OCI-LY7 (cell line): ENCODE results near the gene C15orf40. TPM values are rescaled to one million over a fixed set of nuclear protein-coding genes. Genes with fewer than 3 reads are reported as not detected.

ENCODE experiments used
- BruUV-seq: library from RNA; stranded (reverse); fragments of 400-500 nt; replicated peaks from 2 replicates; lab custom pipeline; 2021; lab: Mats Ljungman, UMichigan
- CTCF ChIA-PET: fragments of 300-600 bp; sonication (Branson Sonifier 250); formaldehyde crosslinking; loops from one replicate; lab custom pipeline; 2022; ENCODE audit warnings: antibody characterized with exemption; ENCODE audit not compliant: unreplicated experiment; lab: Charles Lee
- POLR2A ChIA-PET: fragments of 300-600 bp; sonication (Branson Sonifier 250); formaldehyde crosslinking; loops from one replicate; lab custom pipeline; 2022; ENCODE audit warnings: antibody characterized with exemption; lab: Charles Lee
- DNase-seq: peaks from one replicate; pipeline ENCODE4 v3.0.0-alpha.2; 2015; ENCODE audit warnings: low spot score
- H2AFZ ChIP-seq: fragments of 200-600 bp; sonication (generic), shearing (Covaris generic); 2 replicates; pipeline ENCODE4 v1.6.1; 2014; ENCODE audit warnings: mild to moderate bottlenecking, antibody characterized with exemption, low read length, moderate library complexity
- H3K27ac ChIP-seq: fragments of 200-600 bp; sonication (generic); 2 replicates; pipeline ENCODE4 v1.5.1; 2014; ENCODE audit warnings: mixed run types, low read depth, mild to moderate bottlenecking, moderate library complexity, low read length, inconsistent platforms; ENCODE audit not compliant: poor library complexity, severe bottlenecking
- H3K36me3 ChIP-seq: fragments of 200-600 bp; sonication (generic); 2 replicates; pipeline ENCODE4 v1.6.1; 2014; ENCODE audit warnings: mild to moderate bottlenecking, antibody characterized with exemption, low read length, moderate library complexity, mixed read lengths; ENCODE audit not compliant: insufficient read depth
- H3K4me1 ChIP-seq: fragments of 200-600 bp; sonication (generic); 2 replicates; pipeline ENCODE4 v1.5.1; 2014; ENCODE audit warnings: mild to moderate bottlenecking, low read length; ENCODE audit not compliant: insufficient read depth, poor library complexity, severe bottlenecking
- H3K4me2 ChIP-seq: fragments of 200-600 bp; sonication (generic); 2 replicates; pipeline ENCODE4 v1.6.1; 2014; ENCODE audit warnings: mild to moderate bottlenecking, low read length
- H3K4me3 ChIP-seq: fragments of 200-600 bp; sonication (generic); 2 replicates; pipeline ENCODE4 v1.5.1; 2014; ENCODE audit warnings: mild to moderate bottlenecking, low read depth, low read length; ENCODE audit not compliant: poor library complexity, severe bottlenecking
- H3K79me2 ChIP-seq: fragments of 200-600 bp; sonication (generic); 2 replicates; pipeline ENCODE4 v1.6.1; 2016; ENCODE audit warnings: low read depth, mild to moderate bottlenecking, low read length, moderate library complexity, mixed read lengths; ENCODE audit not compliant: insufficient read depth
- H3K9me2 ChIP-seq: fragments of 200-600 bp; sonication (generic); 2 replicates; pipeline ENCODE4 v1.6.1; 2016; ENCODE audit warnings: mild to moderate bottlenecking, low read length, mixed read lengths; ENCODE audit not compliant: insufficient read depth
- H3K9me3 ChIP-seq: fragments of 200-600 bp; sonication (generic); 2 replicates; pipeline ENCODE4 v1.6.1; 2014; ENCODE audit warnings: mild to moderate bottlenecking, mixed run types, low read length, mixed read lengths
- H4K20me1 ChIP-seq: fragments of 200-600 bp; sonication (generic); 2 replicates; pipeline ENCODE4 v1.6.1; 2014; ENCODE audit warnings: mild to moderate bottlenecking, antibody characterized with exemption, low read length, moderate library complexity, mixed read lengths; ENCODE audit not compliant: insufficient read depth
- EZH2phosphoT487 ChIP-seq: fragments of 200-600 bp; sonication (generic); IDR thresholded peaks from 2 replicates; pipeline ENCODE4 v1.6.1; 2018; ENCODE audit warnings: low read depth, borderline replicate concordance, mild to moderate bottlenecking, mixed run types, antibody characterized with exemption, low read length, moderate library complexity, mixed read lengths
- intact Hi-C: fragments of 100-400 bp; cut with micrococcal nuclease; formaldehyde crosslinking; loops from one replicate; pipeline ENCODE4 v1.10.0; 2022; ENCODE audit not compliant: unreplicated experiment
- total RNA-seq, 2 experiments: library from RNA; depleted of rRNA in 1 of 2; stranded (reverse); fragments of >200 nt in 1 of 2; shearing (Covaris generic) in 1 of 2; gene quantifications; 2 replicates each; pipeline ENCODE4 v1.2.3, GENCODE V29; 2014 to 2022
- TF ChIP-seq, protein P1 (sequence below): fragments of 200-600 bp; sonication (generic); conservative IDR thresholded peaks from 2 replicates; pipeline ENCODE4 v1.5.1; 2014; ENCODE audit warnings: mild to moderate bottlenecking, antibody characterized with exemption, low read length, moderate library complexity, mixed read lengths

The C15orf40 gene
- total RNA-seq, 2 experiments from 2014 or later, result 33.8 to 37.9 TPM

DNA sequence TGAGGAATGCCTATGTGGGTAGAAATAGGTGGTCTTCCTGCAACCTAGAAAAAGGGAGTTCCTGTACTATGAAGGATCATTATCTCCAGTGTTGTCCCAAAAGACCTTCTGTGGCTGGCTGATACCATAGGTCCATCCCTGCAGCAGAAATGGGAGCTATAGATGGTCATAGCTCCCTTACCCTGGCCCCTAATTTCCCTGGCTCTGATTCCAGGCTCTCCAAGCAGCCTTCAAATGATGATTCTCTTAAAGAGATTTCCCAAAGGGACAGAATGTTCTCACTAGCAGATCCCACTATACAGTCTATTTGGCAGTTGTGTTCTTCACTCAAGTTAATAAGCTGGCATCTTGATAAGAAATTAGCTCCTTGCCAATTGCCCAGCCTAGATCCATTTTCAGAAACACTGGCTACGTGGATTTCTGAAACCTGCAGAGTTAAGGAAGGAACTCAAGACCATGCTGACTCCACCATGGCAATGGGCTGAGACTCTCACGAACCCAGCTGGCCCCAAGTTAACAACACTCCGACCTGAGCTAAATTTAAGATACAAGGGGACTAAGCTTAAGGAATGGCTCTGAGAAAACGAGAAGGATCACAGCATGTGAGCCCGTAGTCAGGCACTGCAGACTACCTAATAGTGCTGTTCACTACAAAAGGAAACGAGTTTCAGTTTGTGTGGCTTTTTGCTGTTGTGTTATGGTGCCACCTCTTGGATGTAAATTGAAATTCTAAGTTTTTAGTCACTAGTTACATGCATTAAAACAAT, 11.4 kb downstream of the C15orf40 start:
- peak overlapping the region; percentile 29 for H3K4me3 ChIP-seq
- H2AFZ ChIP-seq, result peak overlapping the region; percentile 35; the same call in 1 of the 2 replicates
- no peaks in the 10 kb centered on the region for H4K20me1 ChIP-seq
- peak; percentile 70 for DNase-seq
- no peaks in the 10 kb centered on the region for H3K9me2 ChIP-seq
- TF ChIP-seq, protein P1, sequence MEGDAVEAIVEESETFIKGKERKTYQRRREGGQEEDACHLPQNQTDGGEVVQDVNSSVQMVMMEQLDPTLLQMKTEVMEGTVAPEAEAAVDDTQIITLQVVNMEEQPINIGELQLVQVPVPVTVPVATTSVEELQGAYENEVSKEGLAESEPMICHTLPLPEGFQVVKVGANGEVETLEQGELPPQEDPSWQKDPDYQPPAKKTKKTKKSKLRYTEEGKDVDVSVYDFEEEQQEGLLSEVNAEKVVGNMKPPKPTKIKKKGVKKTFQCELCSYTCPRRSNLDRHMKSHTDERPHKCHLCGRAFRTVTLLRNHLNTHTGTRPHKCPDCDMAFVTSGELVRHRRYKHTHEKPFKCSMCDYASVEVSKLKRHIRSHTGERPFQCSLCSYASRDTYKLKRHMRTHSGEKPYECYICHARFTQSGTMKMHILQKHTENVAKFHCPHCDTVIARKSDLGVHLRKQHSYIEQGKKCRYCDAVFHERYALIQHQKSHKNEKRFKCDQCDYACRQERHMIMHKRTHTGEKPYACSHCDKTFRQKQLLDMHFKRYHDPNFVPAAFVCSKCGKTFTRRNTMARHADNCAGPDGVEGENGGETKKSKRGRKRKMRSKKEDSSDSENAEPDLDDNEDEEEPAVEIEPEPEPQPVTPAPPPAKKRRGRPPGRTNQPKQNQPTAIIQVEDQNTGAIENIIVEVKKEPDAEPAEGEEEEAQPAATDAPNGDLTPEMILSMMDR, result peak; percentile 83
- no peak for TF ChIP-seq EZH2phosphoT487
- H3K79me2 ChIP-seq, result no peaks in the 10 kb centered on the region
- CTCF ChIA-PET, result interaction anchor here (0.6 to 1.2 kb wide), 2 partner anchors 14 to 151 kb away, joined by 3 to 5 read pairs; no protein-coding TSS in a partner anchor
- intact Hi-C loops, result loop anchor here (1.0 to 10.0 kb wide), 3 partner anchors 151 to 1135 kb away; no protein-coding TSS in a partner anchor
- no peak overlapping the region for H3K27ac ChIP-seq
- peaks cover 8% of the 10 kb centered on the region for H3K4me1 ChIP-seq
- peaks cover 5% of the 10 kb centered on the region; the same call in 1 of the 2 replicates for H3K36me3 ChIP-seq
- POLR2A ChIA-PET, result interaction anchor here (1.3 kb wide), 1 partner anchor 14 kb away, joined by 6 read pairs; the partner anchor contains the start of gene RAMAC
- no TSS peak for BruUV-seq
- H3K4me2 ChIP-seq, result peak overlapping the region; percentile 57
- H3K9me3 ChIP-seq, result no peaks in the 10 kb centered on the region

DNA sequence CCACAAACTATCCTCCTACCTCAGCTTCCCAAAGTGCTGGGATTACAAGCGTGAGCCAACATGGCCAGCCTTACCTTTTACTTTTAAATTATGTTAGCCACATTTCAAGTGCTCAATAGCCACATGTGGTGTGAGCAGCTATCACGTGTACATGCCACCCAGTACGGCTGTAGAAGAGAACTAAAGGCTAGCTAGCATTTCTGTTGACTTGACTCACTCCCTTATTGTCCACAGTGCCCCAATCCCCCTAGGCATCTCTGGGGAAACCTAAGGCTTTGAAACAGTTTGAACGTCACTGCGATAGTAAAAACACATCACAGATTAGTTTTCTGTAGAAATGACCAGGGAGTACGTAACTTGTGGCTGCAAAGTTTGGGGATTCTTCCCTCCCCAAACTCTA, 12.0 kb downstream of the C15orf40 start:
- Histone ChIP-seq H4K20me1 (no peaks in the 10 kb centered on the region), H3K27ac (no peak overlapping the region), H3K4me2 (no peak overlapping the region), H3K79me2 (no peaks in the 10 kb centered on the region), H3K36me3 (no peaks in the 10 kb centered on the region), H3K9me2 (no peaks in the 10 kb centered on the region), H3K4me1 (peaks cover 8% of the 10 kb centered on the region), H3K9me3 (no peaks in the 10 kb centered on the region), H2AFZ (no peak overlapping the region), H3K4me3 (no peak overlapping the region)
- no peak for DNase-seq
- intact Hi-C loops, result loop anchor here (10.0 kb wide), 1 partner anchor 1135 kb away; no protein-coding TSS in a partner anchor
- ChIA-PET POLR2A (interaction anchor here (0.8 to 1.3 kb wide), 2 partner anchors 13 kb away, joined by 3 to 6 read pairs; partner anchors contain the start of gene RAMAC), CTCF (interaction anchor here (1.2 kb wide), 1 partner anchor 150 kb away, joined by 5 read pairs; no protein-coding TSS in a partner anchor)
- TF ChIP-seq, protein P1, result no peak
- TF ChIP-seq EZH2phosphoT487, result no peak
- no TSS peak for BruUV-seq
